NCI-H446 (cell line): ENCODE measurements around the gene DUSP14.

ENCODE experiments used
- DNase-seq, 2 experiments: peaks; one replicate each; lab custom pipeline; 2025; lab: John Stamatoyannopoulos, UW

DUSP14 gene

GRCh38 chr17:37562016-37562745 lies 72.5 kb downstream of the DUSP14 start:
- no peak for DNase-seq
